Germinal center (tissue), 1 donor: ENCODE measurements around the gene PEMT.

ENCODE experiments used
- DNase-seq: peaks from one replicate; pipeline ENCODE4 v3.0.0; 2012; ENCODE audit warnings: mixed read lengths, low spot score

PEMT gene

DNA sequence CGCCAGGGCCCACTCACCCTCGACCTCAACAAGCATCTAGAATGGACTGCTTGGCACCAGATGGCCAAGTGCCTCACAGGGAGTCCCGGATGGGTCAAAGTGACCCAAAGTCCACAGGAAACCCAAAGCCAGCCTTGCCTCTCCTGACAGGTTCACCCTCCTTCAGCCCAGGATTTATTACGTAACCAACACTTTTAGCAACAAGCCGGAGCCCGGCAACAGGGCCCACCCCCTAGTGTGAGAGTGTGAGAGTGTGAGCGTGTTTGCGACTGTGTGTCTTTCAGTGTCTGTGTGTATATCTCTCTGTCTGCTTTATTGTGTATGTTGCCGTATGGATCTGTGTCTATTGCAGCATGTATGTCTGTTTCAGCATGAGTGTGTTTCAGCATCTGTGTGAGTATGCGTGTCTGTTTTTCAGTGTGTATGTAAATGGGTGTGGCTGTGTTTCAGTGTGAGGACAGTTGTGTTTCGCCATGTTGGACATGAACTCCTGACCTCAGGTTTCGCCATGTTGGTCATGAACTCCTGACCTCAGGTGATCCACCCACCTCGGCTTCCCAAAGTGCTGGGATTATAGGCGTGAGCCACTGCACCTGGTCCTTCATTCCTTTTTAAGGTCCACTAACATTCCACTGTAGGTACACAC is 13.7 kb upstream of the PEMT start:
- DNase-seq: no peak

- no peak for DNase-seq
These were observed 12.4 kb upstream of the PEMT start for GRCh38 chr17:17603895-17604225.

DNA sequence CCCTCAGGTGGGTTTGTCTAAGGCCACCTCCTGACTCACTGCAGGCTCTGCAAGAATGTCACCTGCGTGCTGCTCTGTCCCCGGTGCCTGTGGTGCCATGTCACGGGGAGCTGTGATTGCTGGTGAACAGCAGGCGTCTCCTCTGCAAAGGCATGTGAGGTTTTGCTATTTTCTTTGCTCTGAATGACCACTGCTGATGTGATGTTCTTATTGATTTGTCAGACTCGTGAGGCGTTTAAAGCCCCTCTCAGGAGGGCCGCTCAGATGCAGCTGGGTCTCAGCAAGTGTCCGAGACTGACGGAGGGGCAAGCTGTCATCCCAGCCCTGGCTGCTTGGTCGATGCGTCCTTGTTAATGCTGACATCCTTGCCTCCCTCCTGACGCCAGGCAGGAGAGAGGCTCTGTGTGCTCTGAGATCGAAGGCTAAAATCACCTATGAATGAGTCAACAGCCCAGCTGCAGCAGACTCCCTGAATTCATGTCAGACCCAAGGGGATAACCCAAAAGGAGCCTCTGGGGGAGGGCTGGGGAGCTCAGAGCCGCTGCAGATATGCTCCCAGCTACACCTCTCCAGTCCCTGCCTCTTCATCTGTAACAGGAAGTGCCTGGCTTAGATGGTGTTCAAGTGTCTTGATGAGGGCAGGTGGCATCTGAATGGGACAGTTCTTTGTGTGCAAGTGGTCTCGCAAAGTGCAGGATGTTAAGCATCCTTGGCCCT is 11.8 kb upstream of the PEMT start:
- DNase-seq: no peak

DNA sequence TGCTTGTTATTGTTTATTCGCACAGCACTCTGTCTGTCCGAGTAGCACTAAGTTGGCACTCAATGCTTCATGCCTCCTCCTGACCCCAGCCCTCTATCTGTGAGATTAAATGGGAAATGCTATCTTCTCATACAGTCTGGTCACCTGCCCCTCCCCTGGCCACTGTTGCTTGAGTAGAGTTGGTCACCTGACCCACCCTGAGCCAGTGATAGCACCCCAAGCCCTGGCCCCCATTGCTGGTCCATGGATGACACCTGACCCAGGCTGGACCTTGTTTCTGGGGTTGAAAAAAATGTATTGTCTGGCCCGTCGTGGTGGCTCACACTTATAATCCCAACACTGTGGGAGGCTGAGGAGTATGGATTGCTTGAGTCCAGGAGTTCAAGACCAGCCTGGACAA is 8.5 kb upstream of the PEMT start:
- no peak for DNase-seq

DNA sequence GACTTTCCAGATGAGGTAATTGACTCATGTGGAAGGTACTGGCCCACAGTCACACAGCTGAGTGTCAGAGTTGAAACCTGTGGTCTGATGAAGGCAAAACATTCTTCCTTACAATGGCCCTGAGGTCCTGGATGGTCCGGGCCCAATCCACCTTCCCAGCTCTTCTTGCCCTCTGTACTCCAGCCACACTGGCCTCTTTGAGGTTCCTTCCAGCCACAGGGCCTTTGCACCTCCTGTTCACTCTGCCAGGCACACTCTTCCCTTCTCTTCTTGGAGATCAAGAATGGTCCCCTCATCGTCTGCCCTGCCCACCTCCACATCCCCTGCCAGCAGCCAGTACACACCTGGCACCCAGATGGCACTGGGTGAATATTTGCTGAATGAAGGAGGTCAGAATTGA is 6.5 kb upstream of the PEMT start:
- no peak for DNase-seq

DNA sequence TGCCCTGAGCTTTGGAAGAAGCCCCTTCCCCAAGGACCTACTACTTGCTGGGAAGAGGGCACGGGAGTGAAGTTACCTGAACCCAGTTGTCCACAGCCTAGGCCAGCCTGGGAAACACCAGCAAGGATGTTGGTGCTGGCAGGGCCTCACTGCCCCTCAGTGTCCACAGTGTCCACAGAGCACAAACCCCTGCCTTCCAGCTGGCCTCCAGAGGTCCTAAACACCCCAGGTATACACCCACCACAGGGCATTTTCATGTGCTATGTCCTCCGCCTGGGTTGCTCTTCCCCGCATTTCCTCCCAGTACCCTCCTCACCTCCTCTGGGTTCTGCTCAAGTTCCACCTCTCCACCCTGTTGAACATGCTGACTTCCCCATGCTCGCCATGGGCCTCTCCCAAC is 4.2 kb upstream of the PEMT start:
- DNase-seq: no peak

DNA sequence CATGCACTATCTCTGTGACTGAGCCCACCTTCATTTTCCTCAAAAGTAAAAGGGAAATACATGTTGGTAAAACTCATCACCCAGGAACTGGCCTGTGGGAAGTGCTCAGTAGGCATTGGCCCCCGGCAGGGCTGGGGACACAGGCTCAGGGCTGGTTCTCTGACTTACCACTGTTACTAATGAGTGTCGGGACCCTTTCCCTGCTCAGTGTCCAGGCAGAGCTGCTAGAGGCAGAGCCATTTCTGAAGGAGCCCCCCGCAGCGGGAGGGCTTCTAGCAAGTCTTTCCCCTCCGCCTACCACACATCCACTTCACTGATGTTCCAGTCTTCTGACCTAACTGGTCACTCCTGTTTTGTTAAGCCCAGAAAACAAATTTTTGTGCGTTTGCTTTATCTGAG is 1.7 kb upstream of the PEMT start:
- DNase-seq: no peak

- no peak for DNase-seq
These were observed 589 bp downstream of the PEMT start for GRCh38 chr17:17590883-17591354.

DNA sequence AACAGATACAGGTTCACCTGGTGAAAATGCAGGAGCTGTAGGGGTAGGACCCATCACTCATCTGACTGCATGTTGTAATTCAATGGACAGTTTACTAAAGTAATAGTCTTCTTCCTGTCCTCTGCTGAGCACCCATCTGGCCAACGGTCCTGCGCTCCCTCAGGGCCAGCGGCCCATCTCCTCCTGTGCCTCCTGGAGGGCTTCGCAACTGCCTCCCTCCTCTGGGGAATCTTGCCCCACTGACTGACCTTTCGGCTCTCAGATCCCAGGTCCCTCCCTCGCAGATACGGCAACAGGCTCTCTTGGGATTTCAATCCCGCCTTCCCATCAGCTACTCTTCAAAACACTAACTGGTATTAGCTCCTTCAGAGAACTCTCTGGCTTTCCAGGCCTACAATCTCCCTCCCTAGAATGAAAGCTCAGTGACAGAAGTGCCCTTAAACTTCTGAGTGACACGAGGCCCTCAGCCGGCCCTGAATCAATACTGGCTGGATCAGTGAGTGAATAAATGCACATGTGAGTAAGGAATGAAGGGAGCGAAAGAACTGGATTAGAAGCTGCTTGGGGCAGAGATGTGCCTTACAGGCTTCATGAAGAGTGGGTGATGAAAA is 1.3 kb downstream of the PEMT start:
- DNase-seq: no peak

DNA sequence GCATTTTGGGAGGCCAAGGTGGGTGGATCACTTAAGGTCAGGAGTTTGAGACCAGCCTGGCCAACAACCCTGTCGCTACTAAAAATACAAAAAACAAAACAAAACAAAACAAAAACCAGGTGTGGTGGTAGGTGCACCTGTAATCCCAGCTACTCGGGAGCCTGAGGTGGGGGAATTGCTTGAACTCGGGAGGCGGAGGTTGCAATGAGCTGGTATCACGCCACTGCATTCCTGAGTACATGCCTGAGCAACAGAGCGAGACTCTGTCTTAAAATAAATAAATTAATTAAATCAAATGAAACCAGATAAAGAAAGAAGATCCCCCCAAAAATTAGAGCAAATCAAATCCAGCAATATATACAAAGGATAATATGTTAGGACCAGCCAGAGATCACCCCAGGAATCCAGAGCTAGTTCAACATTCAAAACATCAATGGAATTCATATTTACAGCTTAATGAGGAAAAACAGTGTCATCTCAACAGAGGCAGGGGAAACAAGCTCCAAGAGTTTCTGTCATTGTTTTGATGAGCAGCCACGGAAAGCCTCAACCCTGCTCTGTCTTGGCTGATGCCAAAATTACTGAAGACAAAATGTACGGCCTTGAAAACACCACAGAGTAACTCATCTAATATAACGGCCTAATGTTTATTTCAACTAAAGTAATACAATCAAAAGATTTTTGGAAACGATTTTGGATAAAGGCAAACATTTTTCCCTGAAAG is 3.7 kb downstream of the PEMT start:
- DNase-seq: no peak

- no peak for DNase-seq
These were observed 9.1 kb downstream of the PEMT start for GRCh38 chr17:17582372-17582771.

- no peak for DNase-seq
These were observed 10.0 kb downstream of the PEMT start for GRCh38 chr17:17581509-17581908.

DNA sequence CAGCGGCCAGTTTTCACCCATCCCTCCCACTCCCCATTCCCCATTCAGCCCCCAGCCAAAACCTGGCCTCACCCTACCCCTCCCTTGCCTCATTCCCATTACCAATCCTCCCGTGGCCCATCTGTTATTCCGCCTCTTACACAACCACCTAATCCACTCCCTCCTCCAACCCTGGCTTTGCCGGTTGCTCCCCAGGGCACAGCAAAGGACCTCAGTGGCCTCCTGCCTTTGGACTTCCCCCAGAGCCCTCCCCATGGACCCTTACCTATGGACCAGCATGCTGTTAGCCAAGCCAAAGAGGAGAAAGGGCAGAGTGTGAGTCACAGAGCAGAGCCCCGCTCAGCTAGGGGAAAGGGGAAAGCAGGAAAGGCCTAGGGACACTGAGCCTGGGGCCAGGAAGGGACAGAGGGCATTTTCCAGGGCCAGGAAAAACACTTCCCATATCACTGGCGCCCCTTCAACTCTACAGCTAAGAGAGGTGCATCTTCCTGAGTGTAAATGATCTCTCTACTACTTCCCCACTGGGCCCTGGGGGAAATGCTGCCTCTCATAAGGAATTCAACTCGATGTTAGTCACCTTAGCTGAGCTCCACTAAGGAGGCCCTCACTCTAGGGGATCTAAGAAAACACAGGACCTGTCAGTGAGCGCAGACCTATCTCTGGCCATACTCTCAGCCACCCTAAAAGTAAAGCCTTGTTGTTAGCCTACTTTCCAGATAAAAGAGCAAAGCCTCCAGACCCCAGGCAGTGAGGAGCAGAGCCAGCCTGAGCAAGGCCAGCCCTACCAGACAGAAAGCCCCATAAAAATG is 10.6 kb downstream of the PEMT start:
- DNase-seq: no peak

- DNase-seq: no peak
These were observed 11.8 kb downstream of the PEMT start for GRCh38 chr17:17579691-17580090.

DNA sequence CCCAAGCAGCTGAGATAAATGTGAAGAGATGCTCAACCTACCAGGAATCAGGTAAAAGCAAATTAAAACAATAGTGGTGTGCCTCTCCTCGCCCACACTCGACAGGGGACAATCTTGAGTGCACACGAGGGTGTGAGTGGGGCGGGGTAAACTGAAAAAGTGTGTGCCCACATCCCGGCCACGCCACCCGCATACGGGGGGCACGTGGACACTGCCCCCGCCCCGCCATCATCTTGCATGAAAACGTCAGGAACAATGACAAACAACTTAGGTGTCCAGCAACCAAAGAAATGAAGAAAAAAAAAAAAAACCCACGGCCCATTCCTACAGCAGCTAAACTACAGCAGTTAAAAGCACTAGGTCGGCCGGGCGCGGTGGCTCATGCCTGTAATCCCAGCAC is 14.1 kb downstream of the PEMT start:
- DNase-seq: no peak

DNA sequence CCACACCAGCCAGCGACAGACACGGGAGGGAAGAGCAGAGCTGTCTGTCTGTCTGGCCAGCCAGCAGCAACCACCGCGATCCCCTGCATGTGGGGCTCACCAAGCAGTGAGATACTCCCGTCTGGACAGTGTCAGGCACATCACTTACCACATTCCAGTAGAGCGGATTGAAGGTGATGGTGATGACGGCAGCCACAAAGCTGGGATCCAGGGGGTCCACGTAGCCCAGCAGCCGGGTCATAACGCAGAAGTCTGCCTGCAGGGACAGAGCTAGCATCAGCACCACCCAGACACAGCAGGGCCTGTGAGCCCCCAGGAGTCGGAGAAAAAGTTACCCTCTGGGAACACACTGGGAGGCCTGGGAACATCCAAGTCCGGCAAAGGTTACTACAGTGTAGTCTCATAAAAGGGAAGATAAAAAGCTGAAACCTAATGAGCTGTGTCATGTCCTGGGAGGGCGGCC is 14.7 kb downstream of the PEMT start:
- DNase-seq: no peak

DNA sequence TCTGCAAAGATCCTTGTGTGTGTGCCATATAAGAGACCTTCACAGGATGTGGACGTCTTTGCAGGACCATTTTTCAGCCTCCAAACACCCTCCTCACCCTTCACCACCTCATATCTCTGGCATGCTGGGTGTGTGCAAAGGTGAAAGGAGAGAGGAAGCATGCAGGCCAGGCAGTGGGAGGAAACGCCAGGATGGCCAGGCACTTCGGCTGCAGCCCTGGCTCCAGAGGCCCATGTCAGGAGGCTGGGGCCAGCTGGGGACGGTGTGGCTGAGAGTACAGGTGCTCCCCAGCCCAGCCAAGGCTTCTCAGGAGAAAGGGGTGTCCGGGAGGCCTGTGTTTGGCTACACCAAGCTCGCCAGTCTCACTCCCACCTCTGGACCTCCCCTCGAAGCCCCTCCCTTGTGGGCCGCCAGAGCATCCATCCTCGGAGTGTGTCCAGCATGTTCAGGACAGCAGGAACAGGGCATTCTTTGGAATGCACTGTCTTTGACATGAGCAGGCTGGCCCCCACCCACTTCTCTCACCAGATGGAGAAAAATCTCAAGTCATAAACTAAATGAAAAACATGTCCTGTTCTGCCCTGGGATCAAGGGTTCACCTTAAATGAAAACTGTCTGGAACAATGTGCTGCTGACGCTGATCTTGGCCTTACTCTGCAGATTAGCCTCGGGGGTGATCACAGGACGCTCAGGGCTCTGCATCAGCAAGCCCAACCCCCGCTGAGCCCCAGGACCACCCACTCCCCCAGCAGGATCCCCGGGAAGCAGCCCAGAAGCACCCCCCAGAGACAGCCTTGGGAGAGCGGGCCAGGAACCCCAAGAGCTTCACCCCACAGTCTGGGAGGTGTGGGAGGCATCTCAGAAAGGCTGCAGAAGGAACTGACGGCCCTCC is 15.9 kb downstream of the PEMT start:
- DNase-seq: no peak

- no peak for DNase-seq
These were observed 17.6 kb downstream of the PEMT start for GRCh38 chr17:17573912-17574311.

GRCh38 chr17:17572010-17572785 is 19.3 kb downstream of the PEMT start:
- no peak for DNase-seq
